SU-DHL-6 (cell line): ENCODE results near the gene CDR2L.

Experiments
- H2AFZ ChIP-seq: fragments of 200-600 bp; sonication (generic); 2 replicates; pipeline ENCODE4 v1.6.1; 2014; ENCODE audit warnings: low read depth, mild to moderate bottlenecking, moderate library complexity, mixed read lengths, antibody characterized with exemption, low read length; ENCODE audit not compliant: severe bottlenecking
- H3F3A ChIP-seq: fragments of 200-600 bp; shearing (Covaris generic); 2 replicates; pipeline ENCODE4 v1.6.0; 2016; ENCODE audit warnings: antibody characterized with exemption, mild to moderate bottlenecking; ENCODE audit not compliant: insufficient read depth
- H3K27ac ChIP-seq: fragments of 200-600 bp; sonication (generic); 2 replicates; pipeline ENCODE4 v1.5.1; 2016; ENCODE audit warnings: low read depth, mild to moderate bottlenecking, low read length, moderate library complexity, mixed read lengths
- H3K27me3 ChIP-seq: fragments of 200-600 bp; sonication (generic), shearing (Covaris generic); 2 replicates; pipeline ENCODE4 v1.6.0; 2014; ENCODE audit warnings: mild to moderate bottlenecking, low read length
- H3K36me3 ChIP-seq: fragments of 200-600 bp; sonication (generic); 2 replicates; pipeline ENCODE4 v1.6.1; 2014; ENCODE audit warnings: mild to moderate bottlenecking, low read length, mixed read lengths
- H3K4me2 ChIP-seq: fragments of 300-600, 200-600 bp; shearing (Covaris generic), sonication (generic); 2 replicates; pipeline ENCODE4 v1.6.0; 2014; ENCODE audit warnings: low read length, low read depth, mild to moderate bottlenecking; ENCODE audit not compliant: poor library complexity, severe bottlenecking
- H3K4me3 ChIP-seq: fragments of 200-600 bp; sonication (generic); 2 replicates; pipeline ENCODE4 v1.5.1; 2014; ENCODE audit warnings: antibody characterized with exemption, low read length, mild to moderate bottlenecking, mixed read lengths; ENCODE audit not compliant: insufficient read depth, poor library complexity, severe bottlenecking
- H3K79me2 ChIP-seq: fragments of 200-600 bp; sonication (generic); 2 replicates; pipeline ENCODE4 v1.6.1; 2014; ENCODE audit warnings: mild to moderate bottlenecking, low read length, moderate library complexity; ENCODE audit not compliant: insufficient read depth
- H3K9ac ChIP-seq: fragments of 200-600 bp; sonication (generic); 2 replicates; pipeline ENCODE4 v1.7.0; 2014; ENCODE audit warnings: mild to moderate bottlenecking, low read length
- H3K9me2 ChIP-seq: fragments of 200-600 bp; sonication (generic); replicated peaks from 2 replicates; pipeline ENCODE4 v1.6.1; 2014; ENCODE audit warnings: low read length; ENCODE audit not compliant: insufficient read depth
- H3K9me3 ChIP-seq: fragments of 200-600 bp; sonication (generic); 2 replicates; pipeline ENCODE4 v1.6.1; 2014; ENCODE audit warnings: low read length, mixed read lengths; ENCODE audit not compliant: insufficient read depth
- H4K20me1 ChIP-seq: fragments of 200-600 bp; sonication (generic); 2 replicates; pipeline ENCODE4 v1.6.1; 2014; ENCODE audit warnings: low read depth, mild to moderate bottlenecking, antibody characterized with exemption, low read length, moderate library complexity, mixed read lengths
- CTCF ChIP-seq: fragments of 200-600 bp; sonication (generic); IDR thresholded peaks from one replicate; pipeline ENCODE4 v1.5.1; 2017; ENCODE audit warnings: antibody characterized with exemption, mild to moderate bottlenecking, low read length, moderate library complexity; ENCODE audit not compliant: insufficient read depth, poor library complexity, severe bottlenecking
- EZH2phosphoT487 ChIP-seq: fragments of 200-600 bp; sonication (generic), shearing (Covaris generic); conservative IDR thresholded peaks from 2 replicates; pipeline ENCODE4 v1.6.1; 2018; ENCODE audit warnings: mild to moderate bottlenecking, antibody characterized with exemption, low read length, moderate library complexity, mixed read lengths

The CDR2L gene

DNA sequence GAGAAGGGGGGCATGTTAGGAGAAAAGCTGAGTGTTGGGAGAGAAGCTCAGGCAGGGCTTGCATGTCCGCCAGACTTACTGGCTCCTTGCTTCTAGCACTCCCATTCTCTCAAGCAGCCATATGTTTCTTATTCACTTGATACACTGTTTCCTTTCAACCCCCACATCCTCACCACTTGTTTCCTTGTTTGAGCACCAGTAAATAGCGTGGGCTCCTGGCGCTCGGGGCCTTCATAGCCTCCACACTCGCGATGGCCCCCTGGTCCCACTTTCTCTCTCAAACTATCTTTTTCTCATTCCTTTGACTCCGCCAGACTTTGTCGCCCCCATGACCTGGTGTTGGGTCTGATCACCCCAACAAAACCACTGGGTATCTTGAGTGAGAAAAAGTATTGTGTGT is 42.7 kb downstream of the CDR2L start:
- Histone ChIP-seq H3K9me3 (no peaks in the 10 kb centered on the region), H2AFZ (no peak overlapping the region), H3K4me2 (no peak overlapping the region), H4K20me1 (no peaks in the 10 kb centered on the region), H3K79me2 (no peaks in the 10 kb centered on the region), H3K36me3 (no peaks in the 10 kb centered on the region), H3K9me2 (no peaks in the 10 kb centered on the region), H3K27me3 (no peaks in the 10 kb centered on the region), H3K27ac (no peak overlapping the region), H3K4me3 (no peak overlapping the region), H3F3A (no peaks in the 10 kb centered on the region), H3K9ac (no peak overlapping the region)
- TF ChIP-seq EZH2phosphoT487 (no peak), CTCF (no peak)

- Histone ChIP-seq H3K79me2 (no peaks in the 10 kb centered on the region), H3K4me3 (no peak overlapping the region)
These were observed 44.7 kb downstream of the CDR2L start for GRCh38 chr17:75031972-75032719.

GRCh38 chr17:75032720-75033280 is 45.4 kb downstream of the CDR2L start:
- Histone ChIP-seq H3K4me3 (no peak overlapping the region), H2AFZ (no peak overlapping the region), H3K36me3 (no peaks in the 10 kb centered on the region), H3K9me3 (no peaks in the 10 kb centered on the region), H3K27me3 (no peaks in the 10 kb centered on the region), H3F3A (no peaks in the 10 kb centered on the region; the same call in 1 of the 2 replicates), H4K20me1 (no peaks in the 10 kb centered on the region), H3K4me2 (no peak overlapping the region), H3K9me2 (no peaks in the 10 kb centered on the region), H3K9ac (no peak overlapping the region), H3K79me2 (no peaks in the 10 kb centered on the region), H3K27ac (no peak overlapping the region)
- TF ChIP-seq CTCF = no peak
- TF ChIP-seq EZH2phosphoT487 = no peak

More at GRCh38 chr17:75031972-75032719, 44.7 kb downstream of the CDR2L start:
- Histone ChIP-seq H3K36me3 (no peaks in the 10 kb centered on the region), H3K4me2 (no peak overlapping the region), H3K27ac (no peak overlapping the region), H2AFZ (no peak overlapping the region), H3K27me3 (no peaks in the 10 kb centered on the region), H3K9me3 (no peaks in the 10 kb centered on the region), H4K20me1 (no peaks in the 10 kb centered on the region), H3F3A (no peaks in the 10 kb centered on the region), H3K9me2 (no peaks in the 10 kb centered on the region), H3K9ac (no peak overlapping the region)
- no peak for TF ChIP-seq EZH2phosphoT487
- TF ChIP-seq CTCF = no peak
